NCI-H82 (cell line): Measurements from ENCODE around the gene KRT81.
"Not testable (repeated sequence)": the region's sequence is repeated elsewhere in the genome, so short reads cannot be mapped to it uniquely, and the experiment has no call there.

ENCODE experiments used
- DNase-seq: peaks from one replicate; lab custom pipeline; 2025; lab: John Stamatoyannopoulos, UW

KRT81 gene

GRCh38 chr12:52241205-52241842, 50.0 kb downstream of the KRT81 start:
- DNase-seq, result no peak

GRCh38 chr12:52240247-52240646, 51.1 kb downstream of the KRT81 start:
- not testable (repeated sequence) for DNase-seq

- no peak for DNase-seq
Measured at GRCh38 chr12:52239767-52240166, 51.6 kb downstream of the KRT81 start.

DNA sequence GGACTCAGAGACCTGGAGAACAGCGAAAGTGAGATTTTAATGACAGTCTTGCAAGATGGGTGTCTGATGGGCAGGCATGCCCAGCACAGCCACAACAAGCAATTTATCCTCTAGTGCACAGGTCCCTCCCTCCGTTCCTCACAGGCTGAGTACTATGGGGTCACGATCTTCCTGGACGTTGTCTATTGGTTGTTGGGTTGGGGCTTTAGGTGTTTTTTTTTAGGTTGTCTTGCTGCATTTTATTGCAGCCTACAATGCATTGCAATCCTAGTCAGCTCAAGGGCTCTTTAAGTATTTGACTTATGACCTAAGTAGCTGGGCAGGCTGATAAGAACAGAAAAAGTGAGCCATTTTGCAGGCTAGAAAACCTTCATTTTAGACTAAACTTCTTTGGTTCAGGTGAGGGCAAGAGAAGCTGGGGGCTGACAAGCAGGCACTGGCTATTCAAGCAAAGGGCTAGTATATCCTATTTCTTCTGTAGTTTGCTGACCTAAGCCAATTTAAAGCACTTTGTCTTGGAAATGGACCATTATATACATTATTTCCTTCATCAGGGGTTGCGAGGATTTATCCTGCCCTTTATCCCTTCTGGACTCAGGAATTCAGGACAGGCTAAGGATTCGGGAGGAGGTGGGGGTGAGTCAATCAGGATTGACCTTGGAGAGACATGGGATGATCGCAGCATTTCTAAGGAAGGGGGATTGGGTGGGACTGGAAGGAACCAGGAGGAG, 52.3 kb downstream of the KRT81 start:
- DNase-seq, result no peak

- no peak for DNase-seq
Measured at GRCh38 chr12:52238207-52238840, 53.0 kb downstream of the KRT81 start.

GRCh38 chr12:52236386-52237050, 54.8 kb downstream of the KRT81 start:
- no peak for DNase-seq
